AG04449 (cell line): ENCODE results near the gene OXA1L.

Experiments used
- CTCF ChIA-PET: fragments of 350-600 bp; formaldehyde crosslinking; extraction: SDS; loops from one replicate; lab custom pipeline; 2021; ENCODE audit warnings: antibody characterized with exemption; lab: Yijun Ruan, JAX
- POLR2A ChIA-PET: fragments of 400-600, 350-600 bp; formaldehyde crosslinking; extraction: SDS; loops from one replicate; lab custom pipeline; 2020; ENCODE audit warnings: antibody characterized with exemption, inconsistent platforms; lab: Yijun Ruan, JAX
- DNase-seq: peaks from one replicate; pipeline ENCODE4 v3.0.0-alpha.2; 2010; ENCODE audit warnings: low read depth, low spot score
- H3K4me3 ChIP-seq: 2 replicates; pipeline ENCODE4 v1.5.1; 2011; ENCODE audit warnings: low read depth, mild to moderate bottlenecking, control low read depth, low read length
- CTCF ChIP-seq: IDR thresholded peaks from one replicate; pipeline ENCODE4 v1.5.1; 2011; ENCODE audit warnings: mild to moderate bottlenecking, moderate library complexity, low read length, control low read depth, inconsistent platforms; ENCODE audit not compliant: insufficient read depth; ENCODE audit errors: missing control alignments

The OXA1L gene

DNA sequence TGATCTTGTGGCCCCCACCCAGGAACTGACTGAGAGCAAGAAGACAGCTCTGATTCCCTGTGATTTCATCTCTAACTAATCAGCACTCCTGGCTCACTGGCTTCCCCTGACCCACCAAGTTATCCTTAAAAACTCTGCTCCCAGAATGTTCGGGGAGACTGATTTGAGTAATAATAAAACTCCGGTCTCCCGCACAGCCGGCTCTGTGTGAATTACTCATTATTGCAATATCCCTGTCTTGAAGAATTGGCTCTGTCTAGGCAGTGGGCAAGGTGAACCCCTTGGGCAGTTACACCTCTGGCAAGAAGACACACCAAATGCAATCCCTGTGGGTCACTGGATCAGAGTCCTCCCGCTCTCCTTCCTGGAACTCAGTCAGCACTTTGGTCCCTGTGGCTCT, 27.5 kb downstream of the OXA1L start:
- POLR2A ChIA-PET, result no interaction called here
- H3K4me3 ChIP-seq, result no peak overlapping the region
- CTCF ChIA-PET, result interaction anchor here (1.1 kb wide), 1 partner anchor 263 kb away, joined by 3 read pairs; no protein-coding TSS in a partner anchor
- no peak for TF ChIP-seq CTCF
- no peak for DNase-seq

DNA sequence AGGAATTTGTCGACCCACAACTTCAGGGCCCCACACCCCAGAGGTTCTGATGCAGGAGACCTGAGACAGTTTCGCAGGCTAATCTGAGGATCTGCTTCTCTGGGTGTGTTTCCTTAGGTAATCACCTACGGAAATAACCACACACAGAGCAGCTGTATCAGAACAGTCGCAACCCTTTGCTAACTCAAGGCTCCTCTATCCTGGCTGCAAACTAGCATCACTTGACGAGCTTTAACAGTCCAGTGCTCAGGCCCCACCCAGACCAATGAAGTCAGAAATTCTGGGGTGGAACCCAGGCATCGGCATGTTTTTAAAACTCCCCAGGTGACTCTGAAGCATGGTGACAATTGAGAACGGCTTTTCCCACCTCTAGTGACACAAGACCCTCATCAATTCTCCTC, 28.1 kb downstream of the OXA1L start:
- CTCF ChIA-PET, result interaction anchor here (1.1 kb wide), 1 partner anchor 262 kb away, joined by 3 read pairs; no protein-coding TSS in a partner anchor
- POLR2A ChIA-PET, result no interaction called here
- no peak overlapping the region for H3K4me3 ChIP-seq
- no peak for DNase-seq
- TF ChIP-seq CTCF, result no peak

DNA sequence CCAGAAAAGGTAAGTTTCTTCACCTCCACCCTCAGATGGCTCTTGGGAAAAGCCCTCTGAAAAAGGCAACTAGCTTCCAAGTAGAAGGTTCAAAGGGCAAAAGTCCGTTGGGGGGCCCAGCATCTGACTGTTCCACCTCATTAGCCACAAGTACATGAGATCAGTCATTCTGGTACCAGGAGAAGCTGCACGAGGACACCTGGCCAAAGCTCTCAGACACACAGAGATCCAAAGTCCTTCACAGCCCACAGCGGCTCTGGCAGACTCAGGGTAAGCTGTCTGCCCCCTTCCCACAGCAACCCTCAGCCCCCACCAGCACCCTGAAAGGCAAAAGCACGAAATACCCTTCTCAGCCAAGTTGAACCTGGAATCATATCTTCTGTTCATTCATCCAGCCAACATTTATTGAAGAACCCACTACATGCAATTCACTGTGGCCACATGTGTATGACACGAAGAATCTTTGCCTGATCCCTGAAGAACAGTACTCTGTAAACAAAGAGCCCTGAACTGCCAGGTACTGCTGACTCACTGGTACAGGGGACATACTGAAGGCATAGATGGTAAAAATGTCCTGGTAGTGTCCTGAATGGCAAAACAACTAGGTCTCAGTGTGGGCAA, 29.7 kb downstream of the OXA1L start:
- no peak for TF ChIP-seq CTCF
- ChIA-PET CTCF (interaction anchor here (1.0 to 1.2 kb wide), 2 partner anchors 11 to 226 kb away, joined by 3 read pairs; no protein-coding TSS in a partner anchor), POLR2A (no interaction called here)
- DNase-seq, result no peak
- no peak overlapping the region for H3K4me3 ChIP-seq

DNA sequence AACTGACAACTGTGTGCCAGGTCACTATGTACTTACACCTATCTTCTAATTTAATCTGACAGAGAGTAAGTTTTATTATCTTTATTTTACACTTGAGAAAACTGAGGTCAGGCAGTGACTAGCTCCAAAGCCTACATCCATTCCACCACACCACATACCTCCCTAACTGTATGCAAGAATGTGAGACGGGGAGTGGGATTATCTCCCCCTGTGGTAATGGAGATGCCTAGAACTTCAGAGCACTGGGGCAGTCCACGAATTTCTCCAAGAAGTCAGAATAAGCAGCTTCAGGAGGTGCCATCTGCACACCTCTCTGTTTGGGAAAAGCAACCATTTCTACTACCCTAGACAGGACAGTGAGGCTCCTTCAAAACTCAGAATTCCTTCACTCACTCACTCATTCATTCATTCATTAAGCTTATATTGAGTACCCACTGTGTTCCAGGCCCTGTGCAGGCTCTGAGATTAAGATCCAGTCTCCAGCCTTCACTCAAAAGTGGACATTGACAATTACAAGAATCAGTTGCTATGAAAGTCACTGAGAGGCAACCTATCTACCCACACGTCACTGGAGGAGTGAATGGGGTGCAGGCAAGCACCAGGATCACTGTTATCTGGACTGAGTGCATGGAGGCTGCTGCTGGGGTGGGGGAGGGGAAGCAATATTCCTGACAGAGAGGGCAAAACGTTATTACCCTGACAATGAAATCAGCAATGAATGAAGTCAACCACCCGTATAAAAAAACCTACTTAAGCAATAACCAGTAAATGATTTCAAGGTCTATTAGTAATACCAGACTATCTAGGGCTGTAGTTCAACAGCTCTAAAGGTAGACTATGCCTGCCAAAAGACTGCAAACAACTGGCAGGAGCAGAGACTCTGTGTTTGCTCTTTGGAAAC, 30.8 kb downstream of the OXA1L start:
- ChIA-PET CTCF (interaction anchor here (1.0 to 1.2 kb wide), 2 partner anchors 10 to 227 kb away, joined by 3 read pairs; no protein-coding TSS in a partner anchor), POLR2A (no interaction called here)
- DNase-seq, result no peak
- H3K4me3 ChIP-seq, result no peak overlapping the region
- TF ChIP-seq CTCF, result no peak

DNA sequence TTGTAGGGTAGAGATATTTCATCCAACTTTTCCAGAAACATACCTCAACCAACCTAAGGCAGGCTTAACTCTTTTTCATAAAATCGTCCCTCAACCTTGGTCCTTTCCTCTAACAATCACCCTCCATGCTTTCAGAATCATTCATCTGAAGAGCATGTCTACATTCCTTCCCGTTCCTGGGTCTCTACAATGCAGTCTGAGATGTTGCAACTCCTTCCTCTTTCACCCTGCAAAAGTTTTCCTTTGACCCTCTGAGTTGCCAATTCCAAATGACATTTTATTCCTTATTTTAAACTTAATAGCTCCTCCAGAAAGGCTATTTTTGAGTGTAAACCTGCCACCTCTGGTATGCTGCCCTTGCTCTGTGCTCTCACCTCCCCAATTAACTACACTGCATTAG, 32.0 kb downstream of the OXA1L start:
- ChIA-PET POLR2A (no interaction called here), CTCF (no interaction called here)
- no peak for DNase-seq
- H3K4me3 ChIP-seq, result no peak overlapping the region
- TF ChIP-seq CTCF, result no peak

- H3K4me3 ChIP-seq, result no peak overlapping the region
- POLR2A ChIA-PET, result no interaction called here
- no peak for TF ChIP-seq CTCF
- CTCF ChIA-PET, result interaction anchor here (1.0 to 2.3 kb wide), 3 partner anchors 53 to 230 kb away, joined by 3 to 5 read pairs (median 3); no protein-coding TSS in a partner anchor
- no peak for DNase-seq
Measured at GRCh38 chr14:22800346-22800745, 33.9 kb downstream of the OXA1L start.
